A549 (cell line): ENCODE data around the gene TOP3B. TPM values are rescaled to one million over a fixed set of nuclear protein-coding genes. Genes with fewer than 3 reads are reported as not detected.

ENCODE experiments used
- ATAC-seq, 2 experiments: fragments of 200-7000 bp in 1 of 2; fragments of >200 bp in 1 of 2; cut with Nextera tagmentation in 1 of 2; cut with Tn5 transposase in 1 of 2; 3 replicates each; pipeline versions ENCODE4 v1.8.0 to v1.9.1; 2018 to 2020; ENCODE audit warnings: mild to moderate bottlenecking in 1 of 2, moderate library complexity in 1 of 2
- CTCF ChIA-PET: fragments of 300-600 bp; sonication (Branson Sonifier 250); formaldehyde crosslinking; extraction: SDS; loops from one replicate; lab custom pipeline; 2021; ENCODE audit warnings: antibody characterized with exemption, inconsistent platforms; lab: Yijun Ruan, JAX
- POLR2A ChIA-PET: fragments of 350-600 bp; formaldehyde crosslinking; extraction: SDS; loops from one replicate; lab custom pipeline; 2021; ENCODE audit warnings: antibody characterized with exemption, inconsistent platforms; lab: Yijun Ruan, JAX
- DNase-seq, 2 experiments: peaks; one replicate each; pipeline versions ENCODE4 v3.0.0 to v3.0.0-alpha.2; 2011 to 2016; ENCODE audit warnings: low read depth in 1 of 2, low spot score in 1 of 2
- FAIRE-seq: peaks from 2 replicates; lab custom pipeline; 2011; peaks lifted over from hg19 to GRCh38; lab: Jason Lieb, UNC
- H3K27ac ChIP-seq, 2 experiments: fragments of >200 bp; sonication (Bioruptor Twin); formaldehyde crosslinking; 3 replicates each; pipeline ENCODE4 v1.5.1; 2016 to 2017
- H3K4me1 ChIP-seq: fragments of >200 bp; sonication (Bioruptor Twin); formaldehyde crosslinking; 3 replicates; pipeline ENCODE4 v1.6.1; 2016
- H3K4me2 ChIP-seq: fragments of >200 bp; sonication (Bioruptor Twin); formaldehyde crosslinking; 3 replicates; pipeline ENCODE4 v1.6.1; 2016
- H3K4me3 ChIP-seq: fragments of >200 bp; sonication (Bioruptor Twin); formaldehyde crosslinking; 3 replicates; pipeline ENCODE4 v1.5.1; 2016
- H3K9me3 ChIP-seq: fragments of >200 bp; sonication (Bioruptor Twin); formaldehyde crosslinking; 3 replicates; pipeline ENCODE4 v1.6.1; 2016
- ATOH8 ChIP-seq: fragments of 250-450 bp; sonication (Bioruptor Pico); IDR thresholded peaks from 2 replicates; pipeline ENCODE4 v1.5.0; 2020; ENCODE audit warnings: low read depth, mild to moderate bottlenecking, moderate library complexity
- BCL3 ChIP-seq: fragments of >200 bp; sonication (Bioruptor Twin); formaldehyde crosslinking; IDR thresholded peaks from 3 replicates; pipeline ENCODE4 v1.6.1; 2016
- BHLHE40 ChIP-seq: IDR thresholded peaks from 2 replicates; pipeline ENCODE4 v1.6.1; 2012; ENCODE audit warnings: low read depth, low read length, inconsistent platforms
- CBX2 ChIP-seq: fragments of 200-600 bp; sonication (generic); IDR thresholded peaks from 2 replicates; pipeline ENCODE4 v1.6.1; 2016; ENCODE audit warnings: low read depth, mild to moderate bottlenecking, borderline replicate concordance
- E2F6 ChIP-seq: IDR thresholded peaks from 2 replicates; pipeline ENCODE4 v1.6.1; 2012; ENCODE audit warnings: low read depth, borderline replicate concordance
- HEYL ChIP-seq: fragments of 250-450 bp; sonication (Bioruptor Pico); IDR thresholded peaks from 2 replicates; pipeline ENCODE4 v1.8.0; 2021; ENCODE audit warnings: mild to moderate bottlenecking, moderate library complexity
- JUNB ChIP-seq: fragments of >200 bp; sonication (Bioruptor Twin); formaldehyde crosslinking; IDR thresholded peaks from 2 replicates; pipeline ENCODE4 v1.6.1; 2016
- KDM1A ChIP-seq: fragments of 200-600 bp; sonication (generic); IDR thresholded peaks from 2 replicates; pipeline ENCODE4 v1.6.1; 2016; ENCODE audit warnings: low read depth, mild to moderate bottlenecking
- KDM5A ChIP-seq: fragments of 200-600 bp; sonication (generic); IDR thresholded peaks from 2 replicates; pipeline ENCODE4 v1.6.1; 2016; ENCODE audit warnings: antibody characterized with exemption, mild to moderate bottlenecking
- MAX ChIP-seq: IDR thresholded peaks from 2 replicates; pipeline ENCODE4 v1.6.1; 2012
- MAZ ChIP-seq: fragments of 150-350 bp; IDR thresholded peaks from 2 replicates; pipeline ENCODE4 v1.6.1; 2014; ENCODE audit warnings: antibody characterized with exemption, low read depth, low read length, borderline replicate concordance
- MYC ChIP-seq: IDR thresholded peaks from 2 replicates; pipeline ENCODE4 v1.6.1; 2012; ENCODE audit warnings: mild to moderate bottlenecking, inconsistent platforms, low read length, improper control_type of control experiment, borderline replicate concordance
- NFE2L2 ChIP-seq: fragments of 150-350 bp; conservative IDR thresholded peaks from 2 replicates; pipeline ENCODE4 v1.6.1; 2014; ENCODE audit warnings: low read length
- PBX3 ChIP-seq: IDR thresholded peaks from 2 replicates; pipeline ENCODE4 v1.6.1; 2012
- PHF8 ChIP-seq: fragments of 200-600 bp; sonication (generic); IDR thresholded peaks from 2 replicates; pipeline ENCODE4 v1.6.1; 2016; ENCODE audit warnings: low read depth, mild to moderate bottlenecking, antibody characterized with exemption, moderate library complexity, borderline replicate concordance
- RAD21 ChIP-seq, 2 experiments: fragments of >200 bp in 1 of 2; sonication (Bioruptor Twin) in 1 of 2; formaldehyde crosslinking in 1 of 2; IDR thresholded peaks in 1 of 2; conservative IDR thresholded peaks in 1 of 2; 2 replicates in 1 of 2; 3 replicates in 1 of 2; pipeline ENCODE4 v1.6.1; 2012 to 2018; ENCODE audit warnings: inconsistent platforms in 1 of 2
- RARB ChIP-seq: fragments of 250-450 bp; sonication (Bioruptor Pico); IDR thresholded peaks from 2 replicates; pipeline ENCODE4 v1.8.0; 2021; ENCODE audit warnings: mild to moderate bottlenecking, moderate library complexity
- RCOR1 ChIP-seq: fragments of 150-350 bp; IDR thresholded peaks from 2 replicates; pipeline ENCODE4 v1.6.1; 2014; ENCODE audit warnings: antibody characterized with exemption, low read length, low read depth
- RNF2 ChIP-seq: fragments of 200-600 bp; sonication (generic); IDR thresholded peaks from 2 replicates; pipeline ENCODE4 v1.6.1; 2016; ENCODE audit warnings: low read depth, mild to moderate bottlenecking, antibody characterized with exemption, moderate library complexity, borderline replicate concordance
- SMC3 ChIP-seq: fragments of >200 bp; sonication (Bioruptor Twin); formaldehyde crosslinking; IDR thresholded peaks from 3 replicates; pipeline ENCODE4 v1.6.1; 2018; ENCODE audit warnings: inconsistent platforms
- ZNF302 ChIP-seq: fragments of 250-450 bp; sonication (Bioruptor Pico); IDR thresholded peaks from 2 replicates; pipeline ENCODE4 v1.9.0; 2021; ENCODE audit warnings: inconsistent platforms, mild to moderate bottlenecking, moderate library complexity
- WGBS: methylation state at CpG from one replicate; pipeline ENCODE4 v1.1.6; 2017; ENCODE audit errors: missing lambda C conversion rate; 5-methylcytosine and 5-hydroxymethylcytosine counted together
- polyA plus RNA-seq, 4 experiments: library from polyadenylated mRNA; depleted of rRNA in 3 of 4; stranded (reverse); fragments of >200 nt; fragmentation: RNase III in 1 of 4; extraction: RNeasy Plus Mini Kit Qiagen cat#74134 plus additional on column Dnase treatment in 1 of 4; gene quantifications; 2 replicates in 3 of 4; 3 replicates in 1 of 4; pipeline ENCODE4 v1.2.3, GENCODE V29; 2011 to 2017

Gene TOP3B
- polyA plus RNA-seq, 2 of the 4 experiments (the other 2 are of a cell fraction): 11.5 to 19.8 TPM

GRCh38 chr22:21926728-21927127 is 55.9 kb downstream of the TOP3B start:
- H3K4me3 ChIP-seq: no peak overlapping the region
- DNase-seq: no peak
- no peak overlapping the region for H3K27ac ChIP-seq
- ChIA-PET POLR2A (no interaction called here), CTCF (interaction anchor here (4.4 kb wide), 1 partner anchor 11 kb away, joined by 34 read pairs; no protein-coding TSS in a partner anchor)
- H3K4me1 ChIP-seq: no peaks in the 10 kb centered on the region
- 100% methylated on average over 1 of the region's 4 CpGs for WGBS
- no peaks in the 10 kb centered on the region for H3K9me3 ChIP-seq
- peak; percentile 23 to 31; a peak in 2 of 6 replicates for ATAC-seq
- no peak overlapping the region for H3K4me2 ChIP-seq
- FAIRE-seq: no peak
- no peak for TF ChIP-seq KDM5A
- TF ChIP-seq KDM1A: no peak
- TF ChIP-seq E2F6: no peak
- no peak for TF ChIP-seq PHF8
- TF ChIP-seq, all 56 proteins: peak for 0

- CTCF ChIA-PET: interaction anchor here (0.6 to 5.8 kb wide), 3 partner anchors 13 to 148 kb away, joined by 3 to 31 read pairs (median 3); no protein-coding TSS in a partner anchor
- no peak for FAIRE-seq
- POLR2A ChIA-PET: no interaction called here
Measured at GRCh38 chr22:21923163-21923561, 59.4 kb downstream of the TOP3B start.

GRCh38 chr22:21922370-21923162 is 60.0 kb downstream of the TOP3B start:
- CTCF ChIA-PET: interaction anchor here (1.0 to 5.8 kb wide), 2 partner anchors 13 to 16 kb away, joined by 3 to 31 read pairs; no protein-coding TSS in a partner anchor
- H3K4me2 ChIP-seq: no peak overlapping the region
- no peaks in the 10 kb centered on the region for H3K4me1 ChIP-seq
- no peaks in the 10 kb centered on the region for H3K9me3 ChIP-seq
- no peak overlapping the region for H3K4me3 ChIP-seq
- WGBS: 92% methylated on average over 14 of the region's 20 CpGs
- no peak overlapping the region for H3K27ac ChIP-seq
- POLR2A ChIA-PET: no interaction called here
- no peak for FAIRE-seq
- no peak for DNase-seq
- no peak for ATAC-seq
- TF ChIP-seq JUNB (no peak), MAZ (no peak), MYC (no peak), SMC3 (no peak), E2F6 (no peak), ATOH8 (CRISPR knock-in tag) (no peak), CBX2 (no peak), BCL3 (no peak), ZNF302 (CRISPR knock-in tag) (no peak), BHLHE40 (no peak)

More at GRCh38 chr22:21923163-21923561, 59.4 kb downstream of the TOP3B start:
- 80% methylated on average over 2 of the region's 21 CpGs for WGBS
- TF ChIP-seq E2F6 (no peak), BCL3 (no peak), KDM5A (no peak), MAX (no peak), PBX3 (no peak), RCOR1 (no peak), NFE2L2 (no peak), HEYL (CRISPR knock-in tag) (no peak), RAD21 (conservative IDR thresholded peaks at IDR 0.05 in 1 of 2, IDR thresholded peaks at IDR 0.05 in 1 of 2) (no peak), MYC (no peak), RARB (CRISPR knock-in tag) (no peak), RNF2 (no peak)
- ATAC-seq (no peak), DNase-seq (no peak)
- Histone ChIP-seq H3K9me3 (no peaks in the 10 kb centered on the region), H3K4me2 (no peak overlapping the region), H3K27ac (no peak overlapping the region), H3K4me1 (no peaks in the 10 kb centered on the region), H3K4me3 (no peak overlapping the region)
